K562 (cell line): ENCODE data around the gene SGMS1. TPM values are rescaled to one million over a fixed set of nuclear protein-coding genes. Genes with fewer than 3 reads are reported as not detected.
A peak's percentile ranks its signal among the peaks of the same experiment; 100 is the strongest.

ENCODE experiments used
- CC2D1A ChIP-seq: fragments of 450-650 bp; IDR thresholded peaks from 2 replicates; pipeline ENCODE4 v1.6.1; 2017; ENCODE audit warnings: mild to moderate bottlenecking
- E2F3 ChIP-seq: fragments of 250-450 bp; sonication (Bioruptor Pico); IDR thresholded peaks from 2 replicates; pipeline ENCODE4 v1.4.0; 2020; ENCODE audit warnings: mild to moderate bottlenecking
- HDAC8 ChIP-seq: fragments of 450-650 bp; IDR thresholded peaks from 2 replicates; pipeline ENCODE4 v1.6.1; 2016; ENCODE audit warnings: mild to moderate bottlenecking, missing genetic modification characterization, moderate library complexity, missing compliant biosample characterization
- JUND ChIP-seq, 2 experiments: IDR thresholded peaks; 2 replicates in 1 of 2; 3 replicates in 1 of 2; pipeline ENCODE4 v1.6.1; 2011; ENCODE audit warnings: borderline replicate concordance in 2 of 2, low read depth in 2 of 2, low read length in 2 of 2, improper control_type of control experiment in 1 of 2, missing biosample characterization in 1 of 2, missing genetic modification characterization in 1 of 2, missing genetic modification reagents in 1 of 2
- MEF2A ChIP-seq: IDR thresholded peaks from 2 replicates; pipeline ENCODE4 v1.6.1; 2011; ENCODE audit warnings: low read depth, mild to moderate bottlenecking, low read length, moderate library complexity; ENCODE audit not compliant: control insufficient read depth
- NR4A1 ChIP-seq, 2 experiments: fragments of 250-450 bp in 1 of 2; fragments of 450-650 bp in 1 of 2; sonication (Bioruptor Pico) in 1 of 2; IDR thresholded peaks; 2 replicates each; pipeline versions ENCODE4 v1.4.0 to v1.6.1; 2016 to 2020; ENCODE audit warnings: mild to moderate bottlenecking in 2 of 2, missing compliant biosample characterization in 1 of 2, missing genetic modification characterization in 1 of 2, moderate library complexity in 1 of 2
- PML ChIP-seq: IDR thresholded peaks from 2 replicates; pipeline ENCODE4 v1.6.1; 2012; ENCODE audit warnings: low read length, inconsistent platforms
- PRMT5 ChIP-seq: sonication (generic); formaldehyde crosslinking; IDR thresholded peaks from 2 replicates; pipeline ENCODE4 v1.5.0; 2020; ENCODE audit warnings: missing genetic modification reagents
- RAD21 ChIP-seq, 2 experiments: fragments of 250-450 bp in 1 of 2; fragments of 450-650 bp in 1 of 2; sonication (Bioruptor Pico) in 1 of 2; formaldehyde crosslinking in 1 of 2; IDR thresholded peaks in 1 of 2; conservative IDR thresholded peaks in 1 of 2; 2 replicates each; pipeline versions ENCODE4 v1.4.0 to v1.8.0; 2020 to 2022; ENCODE audit warnings: mild to moderate bottlenecking in 2 of 2, moderate library complexity in 1 of 2
- RFX7 ChIP-seq: fragments of 250-450 bp; sonication (Bioruptor Pico); IDR thresholded peaks from 2 replicates; pipeline ENCODE4 v1.5.1; 2021; ENCODE audit warnings: mild to moderate bottlenecking
- SLC30A9 ChIP-seq: fragments of 250-450 bp; sonication (Bioruptor Pico); IDR thresholded peaks from 2 replicates; pipeline ENCODE4 v1.8.0; 2022; ENCODE audit warnings: mild to moderate bottlenecking, moderate library complexity
- TCF7L2 ChIP-seq: fragments of 150-350 bp; IDR thresholded peaks from 2 replicates; pipeline ENCODE4 v1.6.1; 2016; ENCODE audit warnings: low read depth, mild to moderate bottlenecking, low read length, moderate library complexity
- polyA plus RNA-seq, 8 experiments: library from polyadenylated mRNA; depleted of rRNA in 4 of 8; stranded (reverse) in 5 of 8; unstranded in 3 of 8; fragments of >200 nt; fragmentation: Nextera tagmentation in 2 of 8; fragmentation: Illumina TruSeq in 1 of 8; extraction: Ambion mirVana in 2 of 8; extraction: Trizol in 1 of 8; gene quantifications; 2 replicates each; pipeline versions ENCODE4 v1.2.1 to v1.2.3, GENCODE V29; 2011 to 2014; ENCODE audit warnings: inconsistent platforms in 1 of 8, missing spikeins in 1 of 8
- total RNA-seq, 7 experiments: library from RNA; depleted of rRNA in 6 of 7; stranded (reverse); fragments of >200 nt in 6 of 7; fragmentation: Illumina TruSeq in 2 of 7; extraction: Trizol in 2 of 7; gene quantifications; 2 replicates each; pipeline versions ENCODE4 v1.2.1 to v1.2.3, GENCODE V29; 2011 to 2021; ENCODE audit warnings: low replicate concordance in 1 of 7
- TF ChIP-seq, protein P1 (sequence below): fragments of 450-650 bp; IDR thresholded peaks from 2 replicates; pipeline ENCODE4 v1.6.1; 2018; ENCODE audit not compliant: partially characterized antibody
- TF ChIP-seq, protein P2 (sequence below): sonication (generic); formaldehyde crosslinking; IDR thresholded peaks from 2 replicates; pipeline ENCODE4 v1.8.0; 2022; ENCODE audit warnings: mild to moderate bottlenecking, missing genetic modification reagents
- TF ChIP-seq, protein P3 (sequence below), 2 experiments: fragments of 450-650 bp; IDR thresholded peaks; 2 replicates each; pipeline ENCODE4 v1.6.1; 2016; ENCODE audit warnings: mild to moderate bottlenecking in 2 of 2, borderline replicate concordance in 1 of 2, low read depth in 1 of 2, moderate library complexity in 1 of 2

The SGMS1 gene
- total and polyA plus RNA-seq, 9 of the 15 experiments (the other 6 are each of a cell fraction or from before 2014, with no cell fraction given) = 22.6 to 232 (median 82.2) TPM

DNA sequence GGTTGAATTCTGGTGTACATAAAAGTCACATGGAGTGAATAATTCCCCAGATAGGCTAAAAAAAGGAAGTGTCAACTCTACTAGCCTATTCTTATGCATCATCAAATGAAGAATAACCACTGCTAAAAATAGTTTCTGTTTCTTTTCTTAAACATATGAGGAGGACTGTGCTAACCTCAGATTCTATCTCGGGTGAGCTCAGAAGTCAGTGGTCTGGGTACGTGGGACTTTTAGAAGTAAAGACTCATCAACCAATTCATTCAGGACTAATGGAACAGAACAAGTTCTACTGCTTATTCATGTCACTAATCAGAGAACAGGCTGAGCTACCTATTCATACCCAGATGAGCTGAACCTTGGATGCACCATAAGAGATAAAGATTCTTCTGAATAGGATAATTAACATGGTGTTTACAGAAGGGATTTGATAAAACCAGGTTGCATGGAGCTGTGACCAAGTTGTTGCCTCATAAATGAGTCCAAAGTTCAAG lies 362.9 kb downstream of the SGMS1 start (continued):
- TF ChIP-seq HDAC8 (tag) (no peak), RAD21 (CRISPR knock-in tag; conservative IDR thresholded peaks at IDR 0.05 in 1 of 2, IDR thresholded peaks at IDR 0.05 in 1 of 2) (no peak), PRMT5 (CRISPR knock-in tag) (no peak), SLC30A9 (CRISPR knock-in tag) (no peak), JUND (IDR thresholded peaks at IDR 0.05; ENCODE audit: borderline replicate concordance, low read depth, low read length) (peak; percentile 8; the same call in 1 of the 2 replicates), JUND (tag; IDR thresholded peaks at IDR 0.05; ENCODE audit: borderline replicate concordance, low read depth, low read length) (peak; percentile 56; the same call in 1 of the 3 replicates), CC2D1A (no peak), PML (no peak), MEF2A (peak; percentile 86; the same call in 1 of the 2 replicates), TCF7L2 (no peak), RFX7 (CRISPR knock-in tag) (no peak), NR4A1 (CRISPR knock-in tag; IDR thresholded peaks at IDR 0.05) (no peak), NR4A1 (tag; IDR thresholded peaks at IDR 0.05) (no peak), E2F3 (CRISPR knock-in tag) (no peak)
- TF ChIP-seq, protein P1, sequence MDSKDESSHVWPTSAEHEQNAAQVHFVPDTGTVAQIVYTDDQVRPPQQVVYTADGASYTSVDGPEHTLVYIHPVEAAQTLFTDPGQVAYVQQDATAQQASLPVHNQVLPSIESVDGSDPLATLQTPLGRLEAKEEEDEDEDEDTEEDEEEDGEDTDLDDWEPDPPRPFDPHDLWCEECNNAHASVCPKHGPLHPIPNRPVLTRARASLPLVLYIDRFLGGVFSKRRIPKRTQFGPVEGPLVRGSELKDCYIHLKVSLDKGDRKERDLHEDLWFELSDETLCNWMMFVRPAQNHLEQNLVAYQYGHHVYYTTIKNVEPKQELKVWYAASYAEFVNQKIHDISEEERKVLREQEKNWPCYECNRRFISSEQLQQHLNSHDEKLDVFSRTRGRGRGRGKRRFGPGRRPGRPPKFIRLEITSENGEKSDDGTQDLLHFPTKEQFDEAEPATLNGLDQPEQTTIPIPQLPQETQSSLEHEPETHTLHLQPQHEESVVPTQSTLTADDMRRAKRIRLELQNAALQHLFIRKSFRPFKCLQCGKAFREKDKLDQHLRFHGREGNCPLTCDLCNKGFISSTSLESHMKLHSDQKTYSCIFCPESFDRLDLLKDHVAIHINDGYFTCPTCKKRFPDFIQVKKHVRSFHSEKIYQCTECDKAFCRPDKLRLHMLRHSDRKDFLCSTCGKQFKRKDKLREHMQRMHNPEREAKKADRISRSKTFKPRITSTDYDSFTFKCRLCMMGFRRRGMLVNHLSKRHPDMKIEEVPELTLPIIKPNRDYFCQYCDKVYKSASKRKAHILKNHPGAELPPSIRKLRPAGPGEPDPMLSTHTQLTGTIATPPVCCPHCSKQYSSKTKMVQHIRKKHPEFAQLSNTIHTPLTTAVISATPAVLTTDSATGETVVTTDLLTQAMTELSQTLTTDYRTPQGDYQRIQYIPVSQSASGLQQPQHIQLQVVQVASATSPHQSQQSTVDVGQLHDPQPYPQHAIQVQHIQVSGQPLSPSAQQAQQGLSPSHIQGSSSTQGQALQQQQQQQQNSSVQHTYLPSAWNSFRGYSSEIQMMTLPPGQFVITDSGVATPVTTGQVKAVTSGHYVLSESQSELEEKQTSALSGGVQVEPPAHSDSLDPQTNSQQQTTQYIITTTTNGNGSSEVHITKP = no peak
- TF ChIP-seq, protein P2, sequence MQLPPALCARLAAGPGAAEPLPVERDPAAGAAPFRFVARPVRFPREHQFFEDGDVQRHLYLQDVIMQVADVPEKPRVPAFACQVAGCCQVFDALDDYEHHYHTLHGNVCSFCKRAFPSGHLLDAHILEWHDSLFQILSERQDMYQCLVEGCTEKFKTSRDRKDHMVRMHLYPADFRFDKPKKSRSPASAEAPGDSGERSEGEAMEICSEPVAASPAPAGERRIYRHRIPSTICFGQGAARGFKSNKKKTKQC (CRISPR knock-in tag) = no peak
- TF ChIP-seq, protein P3, sequence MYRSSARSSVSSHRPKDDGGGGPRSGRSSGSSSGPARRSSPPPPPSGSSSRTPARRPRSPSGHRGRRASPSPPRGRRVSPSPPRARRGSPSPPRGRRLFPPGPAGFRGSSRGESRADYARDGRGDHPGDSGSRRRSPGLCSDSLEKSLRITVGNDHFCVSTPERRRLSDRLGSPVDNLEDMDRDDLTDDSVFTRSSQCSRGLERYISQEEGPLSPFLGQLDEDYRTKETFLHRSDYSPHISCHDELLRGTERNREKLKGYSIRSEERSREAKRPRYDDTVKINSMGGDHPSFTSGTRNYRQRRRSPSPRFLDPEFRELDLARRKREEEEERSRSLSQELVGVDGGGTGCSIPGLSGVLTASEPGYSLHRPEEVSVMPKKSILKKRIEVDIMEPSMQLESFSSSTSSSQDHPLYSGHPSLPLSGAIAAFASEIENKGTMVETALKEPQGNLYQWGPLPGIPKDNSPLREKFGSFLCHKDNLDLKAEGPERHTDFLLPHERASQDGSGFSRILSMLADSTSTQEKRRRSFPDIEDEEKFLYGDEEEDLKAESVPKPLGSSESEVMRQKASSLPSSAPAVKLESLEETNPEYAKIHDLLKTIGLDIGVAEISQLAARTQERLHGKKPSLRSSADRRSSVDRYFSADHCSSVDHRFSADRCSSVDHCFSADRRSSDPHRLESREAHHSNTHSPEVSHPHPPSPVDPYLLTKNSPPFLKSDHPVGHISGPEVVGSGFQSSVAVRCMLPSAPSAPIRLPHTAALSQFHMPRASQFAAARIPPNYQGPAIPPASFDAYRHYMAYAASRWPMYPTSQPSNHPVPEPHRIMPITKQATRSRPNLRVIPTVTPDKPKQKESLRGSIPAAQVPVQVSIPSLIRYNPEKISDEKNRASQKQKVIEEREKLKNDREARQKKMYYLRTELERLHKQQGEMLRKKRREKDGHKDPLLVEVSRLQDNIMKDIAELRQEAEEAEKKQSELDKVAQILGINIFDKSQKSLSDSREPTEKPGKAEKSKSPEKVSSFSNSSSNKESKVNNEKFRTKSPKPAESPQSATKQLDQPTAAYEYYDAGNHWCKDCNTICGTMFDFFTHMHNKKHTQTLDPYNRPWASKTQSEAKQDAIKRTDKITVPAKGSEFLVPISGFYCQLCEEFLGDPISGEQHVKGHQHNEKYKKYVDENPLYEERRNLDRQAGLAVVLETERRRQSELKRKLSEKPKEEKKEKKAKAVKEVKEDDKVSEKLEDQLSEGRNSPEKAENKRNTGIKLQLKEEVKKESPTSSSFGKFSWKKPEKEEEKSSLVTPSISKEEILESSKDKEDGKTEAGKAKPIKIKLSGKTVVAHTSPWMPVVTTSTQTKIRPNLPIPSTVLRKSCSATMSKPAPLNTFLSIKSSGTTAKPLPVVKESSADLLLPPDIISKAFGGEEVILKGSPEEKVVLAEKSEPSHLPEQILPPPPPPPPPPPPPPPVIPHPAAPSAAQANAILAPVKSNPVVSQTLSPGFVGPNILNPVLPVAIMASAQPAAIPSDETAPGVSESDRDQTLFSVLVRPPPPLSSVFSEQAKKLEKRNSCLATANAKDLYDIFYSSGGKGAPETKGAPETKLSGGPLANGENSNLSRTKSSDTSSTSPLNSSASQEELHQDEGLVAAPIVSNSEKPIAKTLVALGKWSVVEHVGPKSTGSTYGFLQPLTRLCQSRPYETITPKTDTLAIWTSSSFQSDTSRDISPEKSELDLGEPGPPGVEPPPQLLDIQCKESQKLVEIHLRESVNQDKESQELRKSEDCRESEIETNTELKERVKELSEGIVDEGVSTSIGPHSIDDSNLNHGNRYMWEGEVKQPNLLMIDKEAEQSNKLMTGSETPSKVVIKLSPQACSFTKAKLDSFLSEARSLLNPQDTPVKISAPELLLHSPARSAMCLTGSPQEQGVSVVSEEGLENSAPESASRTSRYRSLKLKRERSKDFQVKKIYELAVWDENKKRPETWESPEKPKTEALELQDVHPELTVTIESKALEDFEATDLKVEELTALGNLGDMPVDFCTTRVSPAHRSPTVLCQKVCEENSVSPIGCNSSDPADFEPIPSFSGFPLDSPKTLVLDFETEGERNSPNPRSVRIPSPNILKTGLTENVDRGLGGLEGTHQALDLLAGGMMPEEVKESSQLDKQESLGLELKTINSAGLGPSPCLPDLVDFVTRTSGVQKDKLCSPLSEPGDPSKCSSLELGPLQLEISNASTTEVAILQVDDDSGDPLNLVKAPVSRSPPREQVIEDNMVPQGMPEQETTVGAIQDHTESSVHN (IDR thresholded peaks at IDR 0.05; ENCODE audit: borderline replicate concordance in 1 of 2, low read depth in 1 of 2) = peak; percentile 17 to 68; a peak in 1 of 4 replicates
